GM18526 (cell line): Measurements from ENCODE around the gene ZNF839.
A peak's percentile ranks its signal among the peaks of the same experiment; 100 is the strongest.

ENCODE experiments used
- POLR2A ChIP-seq: IDR thresholded peaks from 3 replicates; pipeline ENCODE4 v1.6.1; 2011; ENCODE audit not compliant: insufficient read length; ENCODE audit errors: extremely low read depth

ZNF839 gene

DNA sequence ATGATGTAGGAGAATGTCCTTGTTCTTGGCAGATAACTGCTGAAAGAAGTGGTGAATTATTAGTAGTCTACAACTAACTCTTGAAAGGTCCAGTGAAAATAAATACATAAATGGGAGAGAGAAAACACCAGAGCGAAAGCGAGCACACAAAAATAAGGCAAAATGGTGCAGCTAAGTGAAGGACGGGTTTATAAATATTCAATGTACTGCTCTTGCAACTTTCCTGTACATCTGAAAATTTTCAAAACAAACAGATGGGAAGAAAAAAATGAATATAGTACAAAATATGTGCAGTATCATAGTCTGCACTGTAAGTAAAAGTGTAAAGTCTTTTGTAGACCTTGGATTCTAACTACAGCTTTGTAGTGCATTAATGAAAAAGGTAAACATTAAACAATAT lies 15.9 kb upstream of the ZNF839 start:
- no peak for TF ChIP-seq POLR2A

DNA sequence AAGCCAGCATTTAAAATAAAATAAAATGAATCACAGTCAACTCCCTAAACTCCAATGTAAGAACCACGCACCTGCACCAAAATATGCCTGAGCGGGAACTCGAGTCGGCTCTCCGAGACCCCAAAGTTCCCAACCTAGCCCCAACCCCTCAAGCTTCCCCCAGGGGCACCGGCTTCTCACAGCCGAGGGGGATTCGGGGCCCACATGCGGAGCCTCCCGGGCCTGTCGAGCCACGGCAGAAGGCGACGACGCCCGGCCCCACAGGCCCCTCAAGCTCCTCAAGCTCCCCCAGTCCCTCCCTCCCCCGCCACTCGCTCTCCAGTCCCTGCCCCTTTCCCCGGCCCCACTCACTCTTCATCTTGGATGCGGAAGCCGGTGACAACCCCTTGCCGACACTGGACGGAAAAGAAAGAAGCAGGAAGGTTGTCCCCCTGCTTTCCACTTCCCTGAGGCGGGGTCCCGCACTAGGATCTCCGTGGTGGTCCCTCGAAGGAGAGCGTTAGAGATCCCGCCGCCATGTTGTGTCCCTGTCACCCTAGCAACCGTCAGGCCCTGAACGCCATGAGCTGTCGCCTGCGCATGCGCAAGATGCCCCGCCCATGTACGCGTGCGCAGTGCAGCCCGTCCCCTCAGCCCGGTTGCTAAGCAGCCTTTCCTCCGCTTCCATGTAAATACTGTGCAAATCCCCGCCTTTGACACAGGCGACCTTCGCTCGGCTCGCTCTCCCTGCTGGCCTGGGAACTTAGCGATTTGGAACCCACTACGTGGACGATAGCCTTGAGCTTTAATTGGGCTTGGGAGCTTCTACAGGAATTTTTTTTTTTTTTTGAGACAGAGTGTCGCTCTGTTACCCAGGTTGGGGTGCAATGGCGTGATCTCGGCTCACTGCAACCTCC lies 14.7 kb upstream of the ZNF839 start, which contains the start of gene MOK:
Gene MOK (minus strand): TSS at position 554 of the 896 bp plus-strand sequence. CDS start 196 bp downstream, at position 358.
- TF ChIP-seq POLR2A, result no peak

DNA sequence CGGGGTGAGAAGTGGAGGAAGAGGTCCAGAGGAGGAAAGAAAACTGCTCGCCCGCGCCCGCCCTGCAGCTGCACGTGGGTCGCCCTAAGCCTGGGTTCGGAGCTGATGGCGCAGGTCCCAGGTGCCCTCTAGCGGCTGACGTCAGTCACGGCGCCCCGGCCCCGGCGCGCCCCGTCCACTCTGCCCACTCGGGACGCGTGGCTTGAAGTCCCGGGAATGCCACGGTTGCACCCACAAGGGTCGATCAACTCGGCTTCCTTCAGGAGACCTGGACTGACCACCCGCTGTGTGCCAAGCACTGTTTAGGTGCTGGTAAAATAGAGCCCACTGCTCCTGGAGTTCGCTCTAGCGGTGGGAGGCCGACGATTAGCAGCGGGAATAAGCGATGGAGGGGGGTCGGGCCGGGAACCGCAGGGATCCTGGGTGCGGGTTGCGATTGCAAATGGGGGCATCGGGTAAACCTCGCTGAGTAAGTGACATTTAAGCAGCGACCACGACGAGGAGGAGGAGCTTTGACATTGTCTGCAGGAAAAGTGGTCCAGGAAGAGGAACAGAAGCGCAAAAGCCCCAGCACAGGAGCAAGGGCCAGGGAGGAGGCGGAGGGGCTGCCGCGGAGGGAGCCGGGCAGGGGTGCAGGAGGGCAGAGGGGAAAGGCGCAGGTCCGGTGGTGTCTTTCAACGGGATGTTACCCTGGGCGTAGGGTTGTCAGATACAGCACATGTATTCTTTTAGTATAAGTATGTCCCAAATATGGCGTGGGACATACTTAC lies 5.1 kb upstream of the ZNF839 start:
- no peak for TF ChIP-seq POLR2A

DNA sequence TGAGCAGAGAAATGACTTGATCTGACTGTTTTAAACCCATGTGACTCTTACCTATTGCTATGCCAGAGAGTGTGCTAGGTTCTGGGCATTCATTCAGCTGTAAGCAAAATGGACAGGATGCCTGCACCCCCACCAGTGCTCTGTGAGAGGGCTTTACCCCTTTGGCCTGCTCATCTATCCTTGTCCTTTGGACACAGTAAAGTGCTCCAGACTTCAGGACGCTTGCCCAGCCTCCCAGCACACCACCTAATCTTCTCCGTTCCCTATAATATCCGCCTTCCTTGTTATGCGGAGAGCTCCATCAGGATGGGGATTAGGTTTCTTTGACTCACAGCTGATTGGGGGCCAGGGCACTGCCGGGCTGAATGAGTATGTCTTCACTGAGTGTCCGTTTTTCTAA lies 4.4 kb upstream of the ZNF839 start:
- no peak for TF ChIP-seq POLR2A

DNA sequence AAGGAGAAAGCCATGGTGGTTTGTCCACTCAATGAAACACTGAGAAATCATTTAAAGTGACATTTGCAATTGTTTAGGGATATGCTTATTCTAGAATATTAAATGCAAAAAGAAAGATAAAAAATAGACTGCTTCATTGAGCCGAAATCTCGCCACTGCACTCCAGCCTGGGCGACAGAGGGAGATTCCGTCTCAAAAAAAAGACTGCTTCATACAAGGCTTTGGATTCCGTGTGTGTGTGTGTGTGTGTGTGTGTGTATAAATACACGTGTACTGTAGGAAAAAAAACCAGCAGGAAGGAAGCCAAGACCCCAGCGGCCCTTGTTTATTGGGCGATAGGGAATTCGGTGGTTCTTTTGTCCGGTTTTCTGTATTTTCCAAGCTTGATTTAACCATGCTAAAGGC lies 3.2 kb upstream of the ZNF839 start:
- TF ChIP-seq POLR2A, result no peak

DNA sequence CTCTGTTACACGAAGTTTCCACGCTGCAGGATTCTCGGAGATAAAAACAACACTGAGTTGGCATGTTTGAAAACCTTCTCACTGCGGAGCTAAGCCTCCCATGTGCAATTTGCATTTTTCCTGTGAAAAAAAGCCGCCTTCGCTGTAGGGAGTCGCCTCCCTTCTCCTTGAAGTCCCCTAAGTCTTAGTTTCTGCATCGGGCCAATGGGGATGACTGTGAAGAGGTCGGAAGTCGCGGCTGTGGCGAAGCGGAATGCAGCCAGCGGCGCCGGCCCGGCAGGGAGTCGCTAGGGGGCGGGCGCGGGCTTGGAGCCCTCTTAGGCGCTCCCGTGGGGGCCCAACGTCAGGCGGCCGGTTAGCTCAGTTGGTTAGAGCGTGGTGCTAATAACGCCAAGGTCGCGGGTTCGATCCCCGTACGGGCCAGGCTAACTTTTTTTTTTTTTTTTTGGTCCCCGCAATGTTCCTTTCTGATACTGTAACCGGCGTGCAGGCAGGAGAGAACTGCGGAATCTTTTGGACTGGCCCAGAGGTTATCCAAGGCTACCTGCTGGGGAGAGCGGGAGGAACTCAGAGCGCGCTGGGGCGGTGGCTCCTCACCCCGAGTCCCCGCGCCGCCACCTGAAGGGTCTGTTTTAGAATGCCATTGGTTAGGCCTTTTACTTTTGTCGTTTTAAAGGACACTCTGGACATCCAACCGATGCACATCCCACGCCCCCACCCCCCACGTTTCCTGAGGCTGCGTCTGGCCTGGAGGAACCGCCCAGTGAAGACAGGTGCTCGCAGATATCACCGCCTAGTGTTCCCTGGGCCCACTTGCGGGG lies 2.6 kb upstream of the ZNF839 start:
- peak; percentile 21 for TF ChIP-seq POLR2A

DNA sequence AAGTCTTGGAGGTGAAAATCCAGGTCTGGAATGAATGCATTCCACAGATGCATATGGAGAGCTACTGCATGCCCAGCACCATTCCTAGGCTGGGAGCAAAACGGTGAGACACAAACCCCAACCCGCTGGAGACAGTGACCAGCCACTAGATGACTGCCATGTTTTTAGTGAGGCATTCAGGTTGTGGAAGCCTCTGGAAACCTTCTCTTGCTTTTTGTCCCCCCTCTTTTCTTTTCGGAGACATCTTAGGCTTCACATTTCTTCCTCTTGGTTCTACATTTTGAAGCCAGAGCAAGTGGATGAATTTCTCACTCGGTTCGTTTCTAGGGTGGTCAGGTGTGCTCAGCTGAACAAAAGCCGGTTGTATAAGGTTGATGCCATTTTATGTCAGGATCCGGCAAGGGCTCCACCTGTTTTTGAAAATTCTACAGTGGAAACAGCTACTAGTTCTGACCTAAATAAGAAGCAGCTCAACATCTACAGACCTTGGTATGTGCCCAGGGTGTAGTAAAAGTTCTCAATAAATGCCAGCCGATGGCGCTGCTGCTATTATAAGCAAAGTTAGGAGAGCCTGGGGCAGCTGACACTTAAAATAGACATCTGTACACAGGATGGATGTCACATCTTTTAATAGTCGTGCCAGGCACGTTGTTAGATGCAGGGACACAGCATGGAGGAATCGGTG lies 1.8 kb upstream of the ZNF839 start:
- TF ChIP-seq POLR2A, result no peak

DNA sequence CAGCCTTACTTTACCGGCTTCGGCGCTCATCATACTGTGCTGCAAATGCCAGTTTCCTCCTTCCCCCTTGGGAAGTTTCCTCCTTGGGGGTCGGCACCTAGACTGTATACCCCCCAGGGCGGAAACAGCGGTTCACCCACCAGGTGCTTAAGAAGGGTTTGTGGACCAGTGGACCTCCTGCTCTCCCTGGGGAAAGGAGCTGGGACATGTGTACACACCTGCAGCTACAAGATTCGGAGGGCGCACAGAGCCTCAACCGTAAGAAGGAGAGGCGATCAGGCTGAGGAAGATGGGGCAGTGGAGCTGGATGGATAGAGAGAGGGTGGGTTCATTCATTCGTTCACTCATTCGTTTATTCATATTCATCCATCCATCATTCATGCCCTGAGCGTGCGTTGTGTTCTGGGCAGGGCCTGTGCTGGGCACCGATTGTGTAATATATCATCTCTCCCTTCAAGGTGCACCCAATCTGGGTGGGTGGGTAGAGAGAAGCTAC lies 717 bp upstream of the ZNF839 start:
- no peak for TF ChIP-seq POLR2A

DNA sequence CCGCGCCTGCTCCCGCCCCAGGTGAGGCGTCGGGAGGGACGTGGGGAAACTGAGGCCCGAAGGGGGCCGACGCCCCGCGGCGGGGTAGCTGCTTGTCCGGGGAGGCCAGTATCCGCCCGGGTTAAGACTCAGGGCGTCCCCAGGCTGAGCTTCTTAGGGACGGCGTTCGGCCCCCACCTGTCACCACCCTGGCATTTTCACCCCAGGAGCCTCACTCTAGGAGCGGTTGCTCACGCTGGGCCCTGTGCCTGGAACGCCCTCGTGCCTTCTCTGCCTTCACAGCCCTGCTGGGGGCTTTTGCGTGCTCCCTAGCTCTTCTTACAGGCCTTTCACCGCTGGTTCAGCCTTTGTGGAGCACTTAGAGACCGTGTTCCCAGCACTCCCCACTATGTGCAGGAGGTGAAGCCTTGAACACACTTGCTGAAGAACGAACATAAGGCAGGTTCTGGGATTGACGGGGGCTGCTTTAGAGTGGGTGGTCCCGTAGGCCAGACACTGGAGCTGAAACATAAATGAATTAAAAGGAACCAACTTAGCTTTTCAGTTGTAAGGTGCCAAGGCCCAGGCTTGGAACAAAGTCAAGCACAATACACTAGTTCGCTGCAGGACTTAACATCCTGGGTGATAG lies 601 bp downstream of the ZNF839 start:
- no peak for TF ChIP-seq POLR2A

DNA sequence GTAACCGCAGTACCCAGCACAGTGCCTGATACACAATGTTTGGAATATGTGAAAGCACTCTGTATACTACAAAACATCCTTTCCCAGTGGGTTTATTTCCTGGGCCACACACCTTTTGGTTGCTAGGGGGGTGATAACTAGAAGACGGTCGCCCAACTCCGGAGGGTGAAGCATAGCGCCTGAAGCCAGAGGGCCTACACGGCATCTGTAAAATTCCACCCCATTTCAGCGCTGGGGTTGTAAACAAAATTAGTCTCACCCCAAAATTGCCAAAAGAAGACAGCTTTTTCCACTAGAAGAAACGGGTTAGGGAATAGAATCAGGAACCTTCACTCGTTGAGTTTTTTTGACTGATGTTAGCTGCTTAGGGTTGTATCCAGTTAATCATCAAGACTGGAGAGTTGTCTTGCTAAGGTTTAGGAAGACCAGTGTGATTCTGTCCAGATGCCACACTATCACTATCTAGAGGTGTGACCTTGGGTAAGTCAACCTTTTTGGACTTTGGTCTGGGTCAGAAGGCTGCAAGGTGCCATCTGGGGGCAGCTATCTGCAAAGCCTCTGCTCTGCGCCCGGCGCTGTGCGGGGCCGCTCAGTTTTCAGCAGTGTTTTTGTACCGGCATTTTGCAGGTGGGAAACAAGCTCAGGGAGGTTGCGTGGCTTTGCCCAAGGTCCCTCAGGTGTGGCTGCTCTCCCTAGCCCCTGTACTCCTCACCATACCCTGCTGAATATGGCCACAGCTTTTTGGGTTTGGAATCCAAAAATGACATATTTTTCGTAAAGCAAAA lies 1.3 kb downstream of the ZNF839 start:
- no peak for TF ChIP-seq POLR2A

DNA sequence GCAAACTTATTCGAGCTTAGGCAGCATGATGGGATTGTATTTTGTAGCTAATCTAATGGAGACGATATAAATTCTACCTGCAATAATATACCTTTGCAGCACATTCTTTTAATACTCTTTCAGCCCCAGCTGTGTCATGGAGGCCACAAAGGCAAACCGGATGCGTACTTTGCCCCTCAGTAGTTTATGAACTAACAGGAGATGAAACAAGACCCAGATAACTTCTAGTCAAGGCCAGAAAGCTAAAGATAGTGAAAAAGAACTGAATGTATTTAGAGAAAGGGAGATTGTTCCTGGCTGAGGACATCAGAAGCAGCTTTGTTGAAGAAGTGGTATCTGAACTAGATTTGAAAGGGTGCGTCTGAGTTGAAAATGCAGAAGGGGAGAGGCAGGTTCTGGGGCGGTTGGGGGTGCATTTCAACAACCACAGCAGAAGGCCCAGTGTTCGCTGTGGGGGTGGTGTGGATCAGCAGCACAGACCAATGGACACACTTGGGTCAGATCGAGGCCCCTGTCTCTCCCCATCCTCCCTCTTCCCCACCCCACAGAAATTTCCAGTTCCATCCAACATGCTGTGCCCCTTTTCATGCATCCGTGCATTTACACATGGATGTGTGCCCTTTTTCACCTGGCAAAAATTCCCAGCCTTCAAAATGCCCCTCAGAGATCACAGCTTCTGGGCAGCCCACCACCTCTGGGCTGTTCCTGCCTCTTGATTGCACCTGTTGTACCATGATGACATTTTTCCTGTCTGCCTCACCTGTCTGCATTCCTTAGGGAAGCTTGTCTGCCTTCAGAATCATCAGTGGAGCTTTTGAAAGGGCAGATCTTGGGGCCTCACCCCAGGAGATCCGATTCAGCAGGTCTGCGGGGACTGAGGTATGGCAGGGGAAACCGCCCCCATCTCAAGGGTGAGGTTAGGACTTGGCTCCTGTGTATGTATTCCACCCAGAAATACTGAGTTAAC lies 2.2 kb downstream of the ZNF839 start:
- no peak for TF ChIP-seq POLR2A

DNA sequence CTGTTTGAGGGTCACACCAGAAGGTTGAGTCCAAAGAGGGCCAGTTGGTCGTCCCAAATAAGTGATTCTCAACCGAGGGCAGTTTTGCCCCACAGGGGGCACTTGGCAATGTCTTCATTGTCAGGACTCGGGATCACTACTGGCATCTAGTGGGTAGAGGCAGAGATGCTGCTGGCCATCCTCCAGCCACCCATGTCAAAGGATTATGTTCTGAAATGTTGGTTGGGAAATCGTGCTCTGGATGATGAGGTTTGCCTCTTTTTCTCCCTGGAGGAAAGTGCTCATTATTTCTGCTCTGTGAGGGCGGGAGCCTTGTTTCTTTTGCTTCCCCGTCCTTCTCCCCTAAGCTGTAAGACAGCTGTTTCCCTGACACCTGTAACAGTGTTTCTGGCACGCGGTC lies 3.6 kb downstream of the ZNF839 start:
- TF ChIP-seq POLR2A, result no peak

DNA sequence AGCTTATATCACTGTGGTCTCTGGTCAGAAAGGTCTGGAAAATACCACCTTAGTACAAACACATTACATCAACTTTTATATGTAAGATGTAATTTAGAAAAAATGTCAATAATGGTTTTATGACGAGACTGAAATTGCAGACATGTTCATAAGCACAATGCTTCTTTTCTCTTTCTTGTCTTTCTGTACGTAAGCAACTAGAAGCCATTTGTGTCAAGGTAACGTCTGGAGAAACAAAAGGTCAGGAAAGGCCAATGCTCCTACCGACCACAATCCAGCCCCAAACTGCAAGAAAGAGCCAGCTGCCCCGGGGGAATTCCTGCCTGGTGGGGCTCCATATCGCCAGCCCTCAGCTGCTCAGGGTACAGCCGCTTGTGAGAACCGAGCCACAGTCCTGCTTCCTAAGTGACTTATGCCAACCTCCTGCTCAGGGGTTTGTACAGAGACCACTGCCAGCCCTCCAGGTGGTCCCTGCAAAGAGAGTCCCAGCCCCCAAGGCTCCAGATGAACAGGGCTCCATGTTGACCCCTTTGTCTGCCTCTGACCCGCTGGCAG lies 6.3 kb downstream of the ZNF839 start:
- no peak for TF ChIP-seq POLR2A
